Stimulated activated naive CD4-positive, alpha-beta T cell (primary cell): ENCODE data around the gene LPIN2.
A peak's percentile ranks its signal among the peaks of the same experiment; 100 is the strongest.
"Not testable (repeated sequence)": the region's sequence is repeated elsewhere in the genome, so short reads cannot be mapped to it uniquely, and the experiment has no call there.

Experiments
- DNase-seq, 6 experiments: peaks; one replicate each; lab custom pipeline; 2025; lab: John Stamatoyannopoulos, UW

LPIN2 gene

DNA sequence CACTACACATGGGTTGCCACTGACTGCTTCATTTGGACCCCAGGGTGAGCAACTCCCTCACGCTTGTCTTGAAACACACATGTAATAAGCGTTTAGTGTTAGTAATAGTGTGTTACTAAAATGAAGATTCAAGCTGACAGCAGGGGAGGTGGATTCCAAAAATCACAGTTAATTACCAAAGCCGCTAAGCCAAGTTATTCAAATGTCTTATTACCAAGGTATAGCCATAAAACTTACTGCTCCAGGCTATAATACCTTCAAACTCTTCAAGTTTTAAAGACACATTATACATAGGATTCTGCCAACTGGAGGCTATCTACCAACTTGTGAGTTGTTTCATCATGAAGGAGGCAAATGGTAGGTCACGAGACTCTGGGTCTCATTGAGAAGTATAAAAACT lies 2.9 kb downstream of the LPIN2 start:
- DNase-seq, result no peak

DNA sequence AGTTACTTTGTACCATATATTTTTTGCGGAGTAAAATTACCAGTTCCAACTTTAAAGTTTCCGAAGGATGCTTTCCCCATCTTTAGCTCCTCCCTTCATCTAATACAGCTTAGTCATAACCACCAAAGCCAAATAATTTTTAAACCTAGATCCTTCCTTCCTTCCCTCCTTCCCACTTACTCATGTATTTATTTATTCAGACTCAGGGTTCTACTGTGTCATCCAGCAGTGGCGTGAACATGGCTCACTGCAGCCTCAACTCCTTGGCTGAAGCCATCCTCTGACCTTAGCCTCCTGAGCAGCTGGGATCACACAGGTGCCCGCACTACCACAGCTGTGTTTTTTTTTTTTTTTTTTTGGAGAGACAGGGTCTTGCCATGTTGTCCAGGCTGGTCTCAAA lies 4.4 kb downstream of the LPIN2 start:
- DNase-seq, result no peak

DNA sequence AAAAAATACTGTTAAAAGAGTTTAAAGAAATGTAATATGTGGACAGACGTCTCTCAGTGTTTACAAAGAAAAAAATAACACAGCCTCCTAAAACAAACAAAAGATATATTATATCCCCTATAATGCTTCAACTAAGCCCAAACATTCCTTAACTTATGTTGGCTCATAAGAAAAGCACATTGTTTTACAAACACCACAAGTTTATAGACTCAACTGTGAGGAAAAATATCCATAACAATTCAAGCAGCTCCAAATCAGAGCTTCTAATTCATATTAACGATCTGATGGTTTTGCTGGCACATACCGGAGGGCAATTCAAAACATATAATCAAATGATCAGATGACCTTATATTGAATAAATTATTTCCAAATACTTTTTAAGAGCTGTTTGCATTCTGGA lies 5.5 kb downstream of the LPIN2 start:
- DNase-seq, result no peak

DNA sequence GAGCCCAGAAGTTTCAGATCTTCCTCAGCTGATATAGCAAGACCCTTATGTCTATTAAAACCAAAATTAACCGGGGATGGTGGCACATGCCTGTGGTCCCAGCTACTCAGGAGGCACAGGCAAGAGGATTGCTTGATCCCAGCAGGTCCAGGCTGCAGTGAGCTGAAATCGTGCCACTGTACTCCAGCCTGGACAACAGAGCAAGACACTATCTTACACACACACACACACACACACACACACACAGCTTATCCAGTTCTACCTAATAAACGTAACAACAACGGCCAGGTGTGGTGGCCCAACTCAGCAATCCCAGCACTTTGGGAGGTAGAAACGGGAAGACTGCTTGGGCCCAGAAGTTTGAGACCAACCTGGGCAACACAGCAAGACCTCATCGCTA lies 7.5 kb downstream of the LPIN2 start:
- no peak for DNase-seq

DNA sequence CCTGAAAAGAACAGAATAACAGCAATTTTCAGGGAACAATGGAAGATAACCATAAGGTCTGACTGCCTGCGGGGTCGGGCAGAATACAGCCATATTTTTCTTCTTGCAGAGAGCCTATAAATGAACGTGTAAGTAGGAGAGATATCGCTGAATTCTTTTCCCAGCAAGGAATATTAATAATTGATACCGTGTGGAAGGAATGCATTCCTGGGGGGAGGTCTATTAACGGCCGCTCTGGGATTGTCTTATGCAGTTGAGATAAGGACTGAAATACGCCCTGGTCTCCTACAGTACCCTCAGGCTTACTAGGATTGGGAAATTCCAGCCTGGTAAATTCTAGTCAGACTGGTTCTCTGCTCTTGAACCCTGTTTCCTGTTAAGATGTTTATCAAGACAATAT lies 9.2 kb downstream of the LPIN2 start:
- not testable (repeated sequence) for DNase-seq

DNA sequence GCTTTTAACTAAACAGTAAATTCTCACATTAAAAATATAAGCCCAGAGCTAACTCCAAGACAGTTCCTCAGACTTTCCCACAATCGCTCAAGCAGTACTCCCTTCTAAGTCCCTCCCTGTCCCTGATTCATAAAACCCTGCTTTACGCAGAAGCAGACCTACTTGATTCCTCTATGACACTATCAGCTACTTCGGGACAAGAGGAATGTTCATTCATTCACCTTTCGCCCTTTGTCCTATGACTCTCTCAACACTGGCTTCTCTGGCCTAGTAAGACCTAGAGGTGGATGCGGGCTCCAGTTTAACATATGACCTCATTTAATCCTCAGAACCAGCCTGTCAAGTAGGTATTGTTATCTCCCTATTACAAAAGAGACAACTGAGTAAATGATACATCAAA lies 10.2 kb downstream of the LPIN2 start:
- no peak for DNase-seq

DNA sequence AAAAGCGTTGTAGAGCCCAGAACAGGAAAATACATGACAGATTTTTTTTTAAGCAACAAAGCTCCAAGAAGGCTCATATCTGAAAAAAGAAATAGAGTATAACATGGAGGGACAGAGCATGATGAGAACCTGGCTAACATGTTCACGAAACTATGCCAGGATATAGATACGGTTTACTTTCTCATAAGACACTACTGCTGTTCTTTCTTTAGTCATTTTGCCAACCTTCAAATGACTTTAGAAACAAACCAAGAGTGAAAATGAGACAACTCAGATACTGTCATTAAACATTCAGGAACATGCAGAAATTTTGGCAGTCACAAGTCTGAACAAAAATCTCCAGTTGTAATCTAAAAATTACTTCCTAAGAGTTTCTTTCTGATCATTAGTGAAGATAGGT lies 14.3 kb downstream of the LPIN2 start:
- peak in 1 of 6 experiments; percentile 25 for DNase-seq

DNA sequence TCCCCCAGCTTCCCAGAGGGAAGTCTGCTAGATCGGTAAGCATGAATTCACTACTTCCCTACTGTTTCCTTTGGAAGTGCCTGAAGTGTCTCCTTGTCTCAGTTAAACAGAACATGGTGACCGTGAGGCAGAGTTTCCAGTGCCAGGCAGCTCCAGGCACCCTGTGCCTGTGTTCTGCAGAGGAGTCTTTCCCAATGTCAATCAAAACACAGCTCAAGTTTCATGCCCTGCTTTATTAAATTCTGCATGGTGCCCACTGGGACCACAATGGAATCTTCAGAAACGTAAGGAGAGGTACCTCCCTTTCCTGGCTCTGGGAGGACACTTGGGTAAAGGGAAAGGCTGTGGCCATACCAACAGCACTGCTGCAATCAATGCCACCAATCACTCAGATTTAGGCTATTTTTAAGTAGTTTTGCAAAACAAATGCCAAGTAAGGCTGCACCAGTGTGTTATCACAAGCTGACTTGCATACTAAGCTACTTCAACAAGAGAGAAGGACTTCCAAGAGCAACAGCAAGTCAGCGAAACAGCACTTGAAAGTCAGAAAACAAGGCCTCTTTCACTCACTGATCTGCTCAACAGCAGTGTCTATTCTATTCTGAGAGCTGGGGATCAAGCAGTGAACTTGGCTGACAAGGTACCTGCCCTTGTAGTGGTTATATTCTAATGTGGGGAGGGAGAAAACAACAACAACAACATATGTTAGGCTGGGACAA lies 14.9 kb downstream of the LPIN2 start:
- DNase-seq, result peak in 1 of 6 experiments; percentile 18

DNA sequence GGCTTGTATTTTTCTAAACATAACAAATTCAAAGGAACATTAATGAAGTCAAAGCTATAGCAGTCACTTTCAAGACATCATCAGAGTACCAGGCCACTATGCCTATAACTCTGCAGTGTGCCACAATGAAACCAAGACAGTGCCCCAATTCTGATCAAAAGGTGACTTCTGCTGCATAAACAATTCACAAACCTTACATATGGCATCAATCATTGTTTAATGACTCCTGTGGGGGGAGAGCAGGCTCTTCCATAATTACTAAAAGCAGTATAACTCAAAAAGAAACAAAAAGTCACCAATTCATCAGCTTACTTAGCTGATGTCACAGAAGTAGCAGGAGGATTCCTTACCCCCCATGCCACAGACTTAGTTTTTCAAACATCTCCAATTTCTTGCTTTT lies 15.5 kb downstream of the LPIN2 start:
- DNase-seq, result no peak

DNA sequence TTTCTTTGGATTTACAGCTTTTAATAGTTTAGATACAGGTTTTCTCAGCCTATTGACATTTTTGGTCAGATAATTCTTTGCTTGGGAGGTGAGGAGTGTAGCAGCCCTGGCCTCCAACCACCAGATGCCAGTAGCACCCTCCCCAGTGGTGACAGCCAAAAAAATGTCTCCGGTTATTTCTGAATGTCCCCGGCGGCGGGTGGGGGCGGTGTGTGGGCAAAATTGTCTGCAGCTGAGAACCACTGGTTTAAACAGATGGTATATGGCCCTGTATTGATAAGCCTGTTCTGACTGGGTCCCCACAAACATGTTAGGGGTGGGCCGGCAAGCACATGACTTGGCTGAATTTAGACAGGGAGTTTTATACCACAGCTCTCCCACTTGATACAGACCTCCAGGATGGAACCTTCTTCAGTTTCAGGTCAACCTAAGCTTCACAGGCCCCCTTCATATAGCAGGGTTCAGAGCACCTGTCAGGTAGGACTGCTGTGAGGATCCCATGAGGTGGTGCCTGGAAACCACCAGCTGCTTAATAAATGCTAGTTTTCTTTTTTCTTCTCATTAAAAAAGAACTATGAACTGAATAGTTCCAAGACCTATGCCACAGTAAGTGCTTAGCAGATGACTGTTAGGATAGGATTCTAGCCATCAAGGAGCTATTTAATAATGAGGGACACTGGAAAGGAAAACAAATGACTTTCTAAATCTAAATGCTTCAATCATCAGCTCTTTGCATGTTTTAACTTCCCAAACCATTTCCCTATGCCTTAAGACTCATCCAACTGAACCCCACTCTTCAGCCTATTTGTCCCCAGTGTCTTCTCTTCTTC lies 18.1 kb downstream of the LPIN2 start:
- peak; percentile 40 to 80 (median 60) for DNase-seq

DNA sequence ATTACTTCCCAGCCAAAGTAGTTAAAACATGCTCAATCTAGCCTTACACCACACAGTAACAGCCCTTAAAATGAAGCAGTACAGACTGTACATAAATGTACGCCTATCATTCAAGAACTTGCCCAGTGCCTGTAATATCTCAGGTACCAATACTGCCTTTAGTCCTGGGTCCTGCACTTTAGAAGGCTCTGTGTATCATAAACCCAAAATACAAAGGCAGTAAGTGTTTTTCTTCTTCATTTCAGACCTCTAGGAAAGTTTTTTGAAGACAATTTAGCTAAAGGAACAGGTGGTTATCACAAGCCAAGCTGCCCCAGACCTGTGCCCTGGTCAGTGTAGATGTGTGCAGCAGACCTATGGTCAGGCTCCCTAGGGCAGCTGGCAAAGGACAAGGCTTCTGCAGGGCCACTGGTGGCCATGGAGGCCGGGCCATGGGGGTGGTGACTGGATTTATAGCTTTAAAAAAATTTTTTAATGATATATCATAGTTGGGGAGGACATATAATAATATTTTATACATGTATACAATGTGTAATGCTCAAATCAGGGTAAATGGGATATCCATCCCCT lies 18.8 kb downstream of the LPIN2 start:
- DNase-seq, result no peak

DNA sequence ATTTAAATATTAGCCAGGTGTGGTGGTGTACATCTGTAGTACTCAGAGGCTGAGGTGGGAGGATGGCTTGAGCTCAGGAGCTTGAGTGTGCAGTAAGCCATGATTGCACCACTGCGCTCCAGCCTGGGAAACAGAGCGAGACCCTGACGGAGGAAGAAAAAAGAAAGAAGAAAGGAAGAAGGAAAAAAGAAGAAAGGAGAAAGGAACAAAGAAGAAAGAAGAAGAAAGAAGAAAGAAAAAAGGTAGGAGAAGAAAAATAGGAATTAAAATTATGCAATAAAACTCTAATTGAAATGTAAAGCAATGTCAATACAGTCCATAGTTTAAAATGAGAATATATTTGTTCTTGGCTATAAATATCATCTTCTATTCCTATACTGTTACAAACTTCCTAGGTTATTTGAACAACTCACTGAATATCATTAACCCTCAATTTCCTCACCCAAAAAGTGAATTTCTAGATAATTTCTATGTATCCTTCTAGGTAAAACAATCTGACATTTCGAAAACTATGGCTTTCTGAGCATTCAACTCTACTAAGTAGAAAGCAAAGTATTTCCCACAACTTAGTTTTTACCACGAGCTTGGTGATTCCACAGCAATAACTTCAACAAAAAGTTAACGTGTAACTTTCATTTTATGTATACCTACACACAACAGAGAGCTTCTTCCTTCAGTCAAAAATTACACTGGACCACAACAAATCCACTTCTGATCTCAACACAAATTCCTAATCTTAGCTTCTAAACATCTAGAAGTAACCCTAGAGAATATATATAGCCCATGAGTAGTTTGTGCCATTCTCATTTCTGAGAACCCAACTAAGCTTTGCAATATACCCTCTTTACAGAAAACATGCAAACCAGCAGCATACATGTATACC lies 19.7 kb downstream of the LPIN2 start:
- no peak for DNase-seq

DNA sequence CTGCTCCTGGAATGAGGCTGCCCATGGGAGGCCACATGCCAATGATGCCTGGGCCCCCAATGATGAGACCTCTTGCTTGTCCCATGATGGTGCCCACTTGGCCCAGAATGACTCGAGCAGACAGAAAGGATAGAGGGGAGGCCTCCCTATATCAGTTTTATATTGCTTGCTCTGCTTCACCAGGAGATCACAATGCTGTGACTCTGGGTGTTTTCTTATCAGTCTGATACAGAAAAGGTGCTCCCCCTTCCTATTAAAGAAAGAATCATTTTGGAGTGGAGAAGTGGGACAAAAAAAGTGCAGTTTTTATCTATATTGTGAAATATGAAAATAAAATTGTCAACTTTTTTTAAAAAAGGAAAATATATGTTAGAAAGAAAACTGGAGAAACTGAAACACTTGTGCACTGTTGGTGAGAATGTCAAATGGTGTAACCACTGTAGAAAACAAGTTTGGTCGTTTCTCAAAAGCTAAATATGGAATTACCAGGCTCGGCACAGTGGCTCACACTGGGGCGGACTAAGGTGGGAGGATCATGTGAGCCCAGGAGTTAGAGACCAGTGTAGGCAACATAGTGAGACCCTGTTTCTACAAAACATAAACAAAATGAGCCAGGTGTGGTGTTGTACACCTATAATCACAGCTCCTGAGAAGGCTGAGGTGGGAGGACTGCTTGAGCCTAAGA lies 21.8 kb downstream of the LPIN2 start:
- DNase-seq, result no peak

DNA sequence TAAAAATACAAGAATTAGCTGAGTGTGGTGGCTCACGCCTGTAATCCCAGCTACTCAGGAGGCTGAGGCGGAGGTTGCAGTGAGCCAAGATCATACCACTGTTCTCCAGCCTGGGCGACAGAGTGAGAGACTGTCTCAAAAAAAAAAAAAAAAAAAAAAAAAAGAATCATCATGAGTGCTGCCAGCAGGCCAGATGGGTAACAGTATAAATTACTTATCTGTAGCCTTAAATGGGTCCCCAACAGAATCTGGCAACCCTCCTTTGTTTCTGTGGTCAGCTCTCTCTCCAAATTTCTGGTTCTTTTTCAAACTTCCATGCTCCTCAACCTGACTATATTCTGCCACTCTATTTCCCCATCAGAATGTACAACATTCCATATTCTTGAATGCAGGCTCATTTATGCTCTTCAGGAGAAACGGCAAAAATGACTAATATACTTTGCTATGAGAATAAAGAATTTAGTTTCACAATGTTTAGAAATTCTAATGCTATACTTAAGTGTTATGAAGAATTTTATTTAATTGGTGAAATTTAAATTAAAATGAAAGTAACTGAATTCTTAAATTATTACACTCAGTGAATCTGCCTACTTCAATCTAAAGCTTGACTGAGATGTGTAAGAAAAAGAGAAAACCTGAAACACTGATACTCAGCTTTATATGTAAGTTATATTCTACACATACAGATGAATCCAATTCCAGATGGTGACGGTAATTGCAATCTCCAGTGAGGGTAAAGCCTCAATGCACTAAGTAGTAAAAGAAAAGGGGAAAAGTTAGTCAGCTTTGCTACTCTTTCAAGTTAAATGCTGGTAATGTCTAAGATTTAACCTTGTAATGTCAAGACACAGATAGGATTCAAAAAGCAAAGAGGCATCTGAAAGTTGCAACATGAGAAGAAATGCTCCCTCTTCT lies 24.8 kb downstream of the LPIN2 start:
- no peak for DNase-seq

DNA sequence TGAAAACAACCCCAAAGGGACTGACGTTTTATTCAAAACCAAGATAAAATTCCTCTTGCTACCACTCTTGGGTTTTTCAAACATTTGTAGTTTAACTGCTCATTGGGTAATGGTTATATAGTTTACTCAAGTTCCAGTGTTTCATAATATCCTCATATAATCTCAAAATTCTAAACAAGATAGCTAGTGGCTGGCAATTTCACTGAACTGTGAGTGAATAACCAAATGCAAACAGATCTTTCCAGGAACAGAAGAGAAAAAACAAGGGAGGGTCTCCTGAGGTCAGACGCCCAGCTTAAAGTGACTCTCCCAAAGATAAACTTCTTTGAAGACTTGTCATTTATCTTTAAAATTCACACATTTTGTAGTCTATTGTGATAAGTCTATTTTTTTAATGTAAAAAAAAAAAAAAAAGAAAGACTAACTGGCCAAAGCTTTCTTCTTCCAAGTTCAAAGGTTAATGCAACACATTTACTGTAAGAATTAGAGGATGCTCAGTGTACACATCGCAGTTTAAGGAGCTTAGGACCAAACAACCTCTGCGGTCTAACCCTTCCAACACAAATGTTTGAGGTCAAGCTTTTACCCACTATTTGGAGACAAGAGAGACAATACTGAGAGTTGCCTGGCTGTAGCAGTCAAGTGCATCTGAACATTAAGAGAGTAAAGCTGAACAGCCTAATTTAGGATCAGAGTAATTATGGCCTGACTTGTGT lies 26.6 kb downstream of the LPIN2 start:
- DNase-seq, result no peak

DNA sequence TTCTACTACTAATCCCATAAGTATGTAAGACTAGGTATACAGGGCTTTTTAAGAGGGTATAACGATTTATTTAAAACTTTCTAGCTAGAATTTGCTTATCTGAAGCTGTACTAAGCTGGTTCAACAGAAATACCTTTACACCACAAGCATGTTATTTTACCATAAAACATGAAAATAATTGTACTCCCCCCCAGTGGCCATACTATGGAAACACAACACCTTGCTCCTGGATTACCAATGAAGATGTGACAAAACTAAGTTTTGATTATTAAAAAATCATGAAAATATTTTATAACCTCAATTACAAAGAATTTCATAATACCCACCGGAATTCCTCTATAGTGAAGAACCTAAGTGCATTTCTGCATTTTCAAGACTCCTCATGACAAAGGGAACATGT lies 27.3 kb downstream of the LPIN2 start:
- DNase-seq, result peak in 3 of 6 experiments; percentile 44 to 73 (median 70)

DNA sequence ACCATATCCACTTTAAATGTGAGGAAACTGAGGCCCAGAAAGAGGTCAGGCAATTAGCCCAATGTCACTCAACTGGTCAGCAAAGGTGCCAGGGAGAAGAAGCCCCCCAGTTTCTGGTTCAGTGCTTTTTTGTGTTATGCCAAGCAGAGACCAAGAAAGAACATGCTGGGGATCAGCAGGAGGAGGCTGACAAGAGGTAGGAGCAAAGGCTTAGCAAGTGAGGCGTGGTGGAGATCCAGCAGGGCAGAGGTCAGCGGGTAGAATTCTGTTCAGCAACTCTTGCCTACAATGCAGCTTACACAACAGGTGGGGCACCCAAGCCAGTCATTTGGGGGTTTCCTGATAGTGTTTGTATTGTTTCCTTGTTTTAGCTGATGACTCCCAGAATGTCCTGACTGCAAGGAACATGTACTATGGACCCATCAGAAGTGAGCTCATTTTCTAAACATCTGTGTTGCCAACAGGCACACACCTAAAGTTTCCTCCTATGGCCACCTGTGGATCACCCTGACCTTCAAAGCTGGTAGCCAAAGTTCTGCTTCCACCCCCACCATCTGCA lies 28.2 kb downstream of the LPIN2 start:
- DNase-seq, result no peak

DNA sequence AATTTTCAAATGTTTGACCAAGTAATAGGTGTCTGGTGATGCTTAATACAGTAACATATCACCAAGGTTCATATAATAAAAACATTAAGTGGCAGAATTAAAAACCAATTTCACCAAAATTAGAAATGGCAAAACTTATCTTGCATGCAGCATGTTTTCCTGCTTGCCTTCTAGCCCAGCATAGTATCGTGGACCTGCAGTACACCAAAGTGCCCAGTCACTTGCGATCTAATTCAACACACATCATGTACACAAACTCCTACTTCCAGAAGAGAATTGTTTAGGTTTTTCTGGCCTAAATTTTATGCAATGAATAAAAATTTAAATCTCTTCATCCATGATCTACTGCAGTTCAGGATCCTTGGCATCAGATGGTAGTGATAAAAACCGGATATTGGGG lies 28.9 kb downstream of the LPIN2 start:
- DNase-seq, result no peak

DNA sequence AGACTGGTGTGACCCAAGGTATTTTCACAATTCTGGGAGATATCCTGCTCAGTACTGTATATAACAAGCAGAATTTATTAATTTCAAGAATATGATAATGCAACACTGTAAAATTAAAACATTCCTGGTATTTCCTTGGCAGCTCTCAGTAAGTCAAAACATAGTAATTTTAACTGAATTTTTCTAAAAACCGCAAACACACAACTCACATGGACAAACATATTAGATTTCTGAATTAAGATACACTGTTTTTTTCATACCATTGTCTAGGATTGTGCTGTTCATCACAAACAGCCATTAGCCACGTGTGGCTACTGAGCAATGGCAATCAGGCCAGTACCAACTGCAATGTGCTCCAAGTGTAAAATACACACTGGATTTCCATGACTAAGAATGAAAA lies 29.6 kb downstream of the LPIN2 start:
- no peak for DNase-seq
